ENCODE data around the gene ALKBH1. TPM values are rescaled to one million over a fixed set of nuclear protein-coding genes. Genes with fewer than 3 reads are reported as not detected.

ALKBH1 gene
- polyA plus RNA-seq, 1 donor from 2014 or later = 20.8 TPM

DNA sequence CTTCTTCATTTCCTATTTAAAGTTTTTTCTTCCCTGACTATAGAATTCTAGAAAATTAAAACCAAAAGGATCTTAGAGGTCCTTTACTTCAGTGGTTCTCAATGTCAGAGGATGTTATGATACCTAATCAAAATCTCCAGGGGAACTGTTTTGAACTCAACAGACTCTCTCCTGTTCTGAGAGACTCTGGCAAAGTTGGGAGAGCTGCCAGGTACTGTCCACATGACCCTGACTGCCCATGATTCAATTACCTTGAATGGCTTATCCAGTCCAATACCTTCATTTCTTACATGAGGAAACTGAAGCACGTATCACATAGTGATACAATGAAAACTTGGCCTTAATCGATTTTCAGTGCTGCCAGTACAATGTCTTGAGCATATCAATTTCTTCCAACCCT, 16.6 kb downstream of the ALKBH1 start:
- TF ChIP-seq CTCF (IDR thresholded peaks at IDR 0.05; ENCODE audit: poor library complexity, severe bottlenecking) (no peak), TAF1 (IDR thresholded peaks at IDR 0.05; ENCODE audit: low read depth) (no peak), RAD21 (conservative IDR thresholded peaks at IDR 0.05) (no peak), MXI1 (conservative IDR thresholded peaks at IDR 0.05; ENCODE audit: poor library complexity, severe bottlenecking) (no peak), SMC3 (conservative IDR thresholded peaks at IDR 0.05; ENCODE audit: poor library complexity) (no peak), EP300 (conservative IDR thresholded peaks at IDR 0.05; ENCODE audit: poor library complexity, severe bottlenecking) (no peak), EZH2 (IDR thresholded peaks at IDR 0.05; ENCODE audit: borderline replicate concordance, insufficient read depth, low read length, poor library complexity, severe bottlenecking) (no peak)
- TF ChIP-seq, protein P1, sequence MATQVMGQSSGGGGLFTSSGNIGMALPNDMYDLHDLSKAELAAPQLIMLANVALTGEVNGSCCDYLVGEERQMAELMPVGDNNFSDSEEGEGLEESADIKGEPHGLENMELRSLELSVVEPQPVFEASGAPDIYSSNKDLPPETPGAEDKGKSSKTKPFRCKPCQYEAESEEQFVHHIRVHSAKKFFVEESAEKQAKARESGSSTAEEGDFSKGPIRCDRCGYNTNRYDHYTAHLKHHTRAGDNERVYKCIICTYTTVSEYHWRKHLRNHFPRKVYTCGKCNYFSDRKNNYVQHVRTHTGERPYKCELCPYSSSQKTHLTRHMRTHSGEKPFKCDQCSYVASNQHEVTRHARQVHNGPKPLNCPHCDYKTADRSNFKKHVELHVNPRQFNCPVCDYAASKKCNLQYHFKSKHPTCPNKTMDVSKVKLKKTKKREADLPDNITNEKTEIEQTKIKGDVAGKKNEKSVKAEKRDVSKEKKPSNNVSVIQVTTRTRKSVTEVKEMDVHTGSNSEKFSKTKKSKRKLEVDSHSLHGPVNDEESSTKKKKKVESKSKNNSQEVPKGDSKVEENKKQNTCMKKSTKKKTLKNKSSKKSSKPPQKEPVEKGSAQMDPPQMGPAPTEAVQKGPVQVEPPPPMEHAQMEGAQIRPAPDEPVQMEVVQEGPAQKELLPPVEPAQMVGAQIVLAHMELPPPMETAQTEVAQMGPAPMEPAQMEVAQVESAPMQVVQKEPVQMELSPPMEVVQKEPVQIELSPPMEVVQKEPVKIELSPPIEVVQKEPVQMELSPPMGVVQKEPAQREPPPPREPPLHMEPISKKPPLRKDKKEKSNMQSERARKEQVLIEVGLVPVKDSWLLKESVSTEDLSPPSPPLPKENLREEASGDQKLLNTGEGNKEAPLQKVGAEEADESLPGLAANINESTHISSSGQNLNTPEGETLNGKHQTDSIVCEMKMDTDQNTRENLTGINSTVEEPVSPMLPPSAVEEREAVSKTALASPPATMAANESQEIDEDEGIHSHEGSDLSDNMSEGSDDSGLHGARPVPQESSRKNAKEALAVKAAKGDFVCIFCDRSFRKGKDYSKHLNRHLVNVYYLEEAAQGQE (IDR thresholded peaks at IDR 0.05; ENCODE audit: borderline replicate concordance) = no peak
- no peaks in the 10 kb centered on the region for H4K20me1 ChIP-seq (ENCODE audit: insufficient read depth)
- no peaks in the 10 kb centered on the region for H3K79me2 ChIP-seq (replicated peaks; ENCODE audit: insufficient read depth, low read length)
- H3K4me3 ChIP-seq (ENCODE audit: low read length) = no peak overlapping the region
- no peak overlapping the region for H3K4me2 ChIP-seq (ENCODE audit: low read length)
- no peaks in the 10 kb centered on the region for H3F3A ChIP-seq (ENCODE audit: insufficient read depth, low read length, poor library complexity, severe bottlenecking)
- no peaks in the 10 kb centered on the region for H3K36me3 ChIP-seq (ENCODE audit: insufficient read depth, low read length)
- no peak overlapping the region for H3K9ac ChIP-seq (ENCODE audit: low read length)
- H3K9me2 ChIP-seq (ENCODE audit: insufficient read depth, low read length) = no peaks in the 10 kb centered on the region
- no peak overlapping the region for H2AFZ ChIP-seq (ENCODE audit: low read depth, low read length)
- no peak overlapping the region for H3K27ac ChIP-seq (ENCODE audit: low read length)
- H3K9me3 ChIP-seq (ENCODE audit: low read length) = no peaks in the 10 kb centered on the region
- H3K27me3 ChIP-seq (ENCODE audit: insufficient read depth, low read depth, low read length) = no peaks in the 10 kb centered on the region

DNA sequence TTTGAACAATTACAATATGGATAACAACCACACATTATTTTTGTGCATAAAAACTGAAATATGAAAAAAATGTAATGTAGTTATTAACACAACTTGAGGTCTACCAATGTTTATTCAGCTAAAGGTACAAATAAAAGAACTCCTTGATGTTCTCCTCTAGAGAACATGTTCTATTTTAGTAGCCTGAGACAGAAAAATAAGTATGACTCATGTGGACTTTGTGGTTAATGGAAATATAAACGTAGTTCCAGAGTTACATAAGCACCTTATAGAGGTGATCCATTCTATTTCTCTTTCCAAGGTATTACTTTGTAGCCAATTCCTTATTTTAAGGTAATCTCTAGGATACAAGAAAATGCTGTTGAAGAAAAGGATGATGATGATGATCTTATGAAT, 25.7 kb downstream of the ALKBH1 start:
- Histone ChIP-seq H3K9me3 (ENCODE audit: low read length) (no peaks in the 10 kb centered on the region), H3K9me2 (ENCODE audit: insufficient read depth, low read length) (no peaks in the 10 kb centered on the region), H3K27me3 (ENCODE audit: insufficient read depth, low read depth, low read length) (no peaks in the 10 kb centered on the region), H2AFZ (ENCODE audit: low read depth, low read length) (no peak overlapping the region), H3K79me2 (replicated peaks; ENCODE audit: insufficient read depth, low read length) (no peaks in the 10 kb centered on the region), H3K4me3 (ENCODE audit: low read length) (no peak overlapping the region), H4K20me1 (ENCODE audit: insufficient read depth) (no peaks in the 10 kb centered on the region), H3K27ac (ENCODE audit: low read length) (no peak overlapping the region), H3K36me3 (ENCODE audit: insufficient read depth, low read length) (no peaks in the 10 kb centered on the region), H3F3A (ENCODE audit: insufficient read depth, low read length, poor library complexity, severe bottlenecking) (no peaks in the 10 kb centered on the region), H3K9ac (ENCODE audit: low read length) (no peak overlapping the region), H3K4me2 (ENCODE audit: low read length) (no peak overlapping the region)
- TF ChIP-seq RAD21 (conservative IDR thresholded peaks at IDR 0.05) = no peak
- no peak for TF ChIP-seq SMC3 (conservative IDR thresholded peaks at IDR 0.05; ENCODE audit: poor library complexity)
- no peak for TF ChIP-seq EZH2 (IDR thresholded peaks at IDR 0.05; ENCODE audit: borderline replicate concordance, insufficient read depth, low read length, poor library complexity, severe bottlenecking)
- TF ChIP-seq CTCF (IDR thresholded peaks at IDR 0.05; ENCODE audit: poor library complexity, severe bottlenecking) = no peak
- TF ChIP-seq, protein P1 (IDR thresholded peaks at IDR 0.05; ENCODE audit: borderline replicate concordance) = no peak

All from neural cell (in vitro differentiated cells).